IPS-15b (cell line): ENCODE measurements around the gene GAGE12E.
"Not testable (repeated sequence)": the region's sequence is repeated elsewhere in the genome, so short reads cannot be mapped to it uniquely, and the experiment has no call there.

Source experiments
- H3K27me3 ChIP-seq: one replicate; pipeline ENCODE4 v1.6.1; 2013; ENCODE audit warnings: low read length; ENCODE audit not compliant: control insufficient read depth, insufficient read depth
- H3K36me3 ChIP-seq: one replicate; pipeline ENCODE4 v1.6.1; 2013; ENCODE audit warnings: low read length; ENCODE audit not compliant: control insufficient read depth, insufficient read depth
- H3K4me1 ChIP-seq: one replicate; pipeline ENCODE4 v1.6.1; 2013; ENCODE audit warnings: mild to moderate bottlenecking, low read length; ENCODE audit not compliant: control insufficient read depth, insufficient read depth
- H3K4me3 ChIP-seq: one replicate; pipeline ENCODE4 v1.5.1; 2013; ENCODE audit warnings: low read depth, low read length
- H3K9ac ChIP-seq: one replicate; pipeline ENCODE4 v1.6.1; 2013; ENCODE audit warnings: low read depth, mild to moderate bottlenecking, low read length
- H3K9me3 ChIP-seq: one replicate; pipeline ENCODE4 v1.6.1; 2013; ENCODE audit warnings: mild to moderate bottlenecking, low read length; ENCODE audit not compliant: control insufficient read depth, insufficient read depth

The GAGE12E gene, protein sequence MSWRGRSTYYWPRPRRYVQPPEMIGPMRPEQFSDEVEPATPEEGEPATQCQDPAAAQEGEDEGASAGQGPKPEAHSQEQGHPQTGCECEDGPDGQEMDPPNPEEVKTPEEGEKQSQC

GRCh38 chrX:49550989-49551388 lies at the start of gene GAGE12E:
GAGE12E (plus strand) TSS chrX:49551289; CDS start chrX:49552444, 1,155 bp downstream.
- H3K4me3 ChIP-seq, H3K4me1 ChIP-seq, H3K9me3 ChIP-seq, H3K9ac ChIP-seq, H3K36me3 ChIP-seq, H3K27me3 ChIP-seq: not testable (repeated sequence)

DNA sequence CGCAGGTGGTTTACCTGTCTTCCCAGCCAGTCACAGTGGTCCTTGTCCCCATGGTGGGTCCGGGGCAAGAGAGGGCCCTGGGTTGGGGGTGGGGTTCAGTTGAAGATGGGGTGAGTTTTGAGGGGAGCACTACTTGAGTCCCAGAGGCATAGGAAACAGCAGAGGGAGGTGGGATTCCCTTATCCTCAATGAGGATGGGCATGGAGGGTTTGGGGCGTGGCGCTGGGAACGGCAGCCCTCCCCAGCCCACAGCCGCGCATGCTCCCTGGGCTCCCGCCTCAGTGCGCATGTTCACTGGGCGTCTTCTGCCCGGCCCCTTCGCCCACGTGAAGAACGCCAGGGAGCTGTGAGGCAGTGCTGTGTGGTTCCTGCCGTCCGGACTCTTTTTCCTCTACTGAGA lies 19.2 kb upstream of the GAGE12E start, which contains the start of gene GAGE12C:
GAGE12C (plus strand) TSS at position 301 of the 400 bp plus-strand sequence. CDS start 1,155 bp downstream, outside the sequence.
- not testable (repeated sequence) for H3K4me1 ChIP-seq, H3K27me3 ChIP-seq, H3K9me3 ChIP-seq, H3K4me3 ChIP-seq, H3K9ac ChIP-seq, H3K36me3 ChIP-seq

DNA sequence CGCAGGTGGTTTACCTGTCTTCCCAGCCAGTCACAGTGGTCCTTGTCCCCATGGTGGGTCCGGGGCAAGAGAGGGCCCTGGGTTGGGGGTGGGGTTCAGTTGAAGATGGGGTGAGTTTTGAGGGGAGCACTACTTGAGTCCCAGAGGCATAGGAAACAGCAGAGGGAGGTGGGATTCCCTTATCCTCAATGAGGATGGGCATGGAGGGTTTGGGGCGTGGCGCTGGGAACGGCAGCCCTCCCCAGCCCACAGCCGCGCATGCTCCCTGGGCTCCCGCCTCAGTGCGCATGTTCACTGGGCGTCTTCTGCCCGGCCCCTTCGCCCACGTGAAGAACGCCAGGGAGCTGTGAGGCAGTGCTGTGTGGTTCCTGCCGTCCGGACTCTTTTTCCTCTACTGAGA lies 9.7 kb upstream of the GAGE12E start, which contains the start of gene GAGE12D:
GAGE12D (plus strand) TSS at position 301 of the 400 bp plus-strand sequence. CDS start 1,155 bp downstream, outside the sequence.
- H3K4me1 ChIP-seq, H3K9ac ChIP-seq, H3K27me3 ChIP-seq, H3K36me3 ChIP-seq, H3K9me3 ChIP-seq, H3K4me3 ChIP-seq: not testable (repeated sequence)

DNA sequence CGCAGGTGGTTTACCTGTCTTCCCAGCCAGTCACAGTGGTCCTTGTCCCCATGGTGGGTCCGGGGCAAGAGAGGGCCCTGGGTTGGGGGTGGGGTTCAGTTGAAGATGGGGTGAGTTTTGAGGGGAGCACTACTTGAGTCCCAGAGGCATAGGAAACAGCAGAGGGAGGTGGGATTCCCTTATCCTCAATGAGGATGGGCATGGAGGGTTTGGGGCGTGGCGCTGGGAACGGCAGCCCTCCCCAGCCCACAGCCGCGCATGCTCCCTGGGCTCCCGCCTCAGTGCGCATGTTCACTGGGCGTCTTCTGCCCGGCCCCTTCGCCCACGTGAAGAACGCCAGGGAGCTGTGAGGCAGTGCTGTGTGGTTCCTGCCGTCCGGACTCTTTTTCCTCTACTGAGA lies 9.5 kb downstream of the GAGE12E start, which contains the start of gene GAGE12F:
GAGE12F (plus strand) TSS at position 301 of the 400 bp plus-strand sequence. CDS start 1,155 bp downstream, outside the sequence.
- H3K9ac ChIP-seq, H3K4me1 ChIP-seq, H3K9me3 ChIP-seq, H3K4me3 ChIP-seq, H3K27me3 ChIP-seq, H3K36me3 ChIP-seq: not testable (repeated sequence)

GRCh38 chrX:49568728-49569127 lies 17.6 kb downstream of the GAGE12E start:
- H3K9me3 ChIP-seq, H3K27me3 ChIP-seq, H3K36me3 ChIP-seq, H3K4me1 ChIP-seq, H3K9ac ChIP-seq, H3K4me3 ChIP-seq: not testable (repeated sequence)

DNA sequence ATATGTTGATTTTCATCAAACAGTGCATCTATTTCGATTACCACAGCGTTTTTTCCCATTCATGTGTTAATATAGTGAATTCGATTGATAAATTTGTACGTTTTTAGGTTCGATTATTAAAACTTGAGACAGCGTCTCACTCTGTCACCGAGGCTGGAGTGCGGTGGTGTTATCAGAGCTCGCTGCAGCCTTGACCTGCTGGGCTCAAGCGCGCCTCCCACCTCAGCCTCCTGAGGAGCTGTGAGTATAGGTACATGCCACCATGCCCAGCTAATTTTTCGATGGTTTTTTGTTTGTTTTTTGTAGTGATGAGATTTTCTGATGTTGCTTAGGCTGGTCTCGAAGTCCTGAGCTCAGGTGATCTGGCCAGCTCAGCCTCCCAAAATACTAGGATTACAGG lies 18.1 kb downstream of the GAGE12E start:
- not testable (repeated sequence) for H3K9me3 ChIP-seq, H3K9ac ChIP-seq, H3K4me1 ChIP-seq, H3K36me3 ChIP-seq, H3K4me3 ChIP-seq, H3K27me3 ChIP-seq

- H3K27me3 ChIP-seq, H3K4me3 ChIP-seq, H3K9ac ChIP-seq, H3K36me3 ChIP-seq, H3K9me3 ChIP-seq, H3K4me1 ChIP-seq: not testable (repeated sequence)
Measured at GRCh38 chrX:49570100-49570499, 19.0 kb downstream of the GAGE12E start, which contains the start of gene GAGE12G. GAGE12G (plus strand) TSS chrX:49570400; CDS start chrX:49571555, 1,155 bp downstream.

GRCh38 chrX:49579649-49580048 lies 28.6 kb downstream of the GAGE12E start, which contains the start of gene GAGE12H:
GAGE12H (plus strand) TSS chrX:49579949; CDS start chrX:49581104, 1,155 bp downstream.
- not testable (repeated sequence) for H3K9ac ChIP-seq, H3K9me3 ChIP-seq, H3K4me1 ChIP-seq, H3K4me3 ChIP-seq, H3K27me3 ChIP-seq, H3K36me3 ChIP-seq

DNA sequence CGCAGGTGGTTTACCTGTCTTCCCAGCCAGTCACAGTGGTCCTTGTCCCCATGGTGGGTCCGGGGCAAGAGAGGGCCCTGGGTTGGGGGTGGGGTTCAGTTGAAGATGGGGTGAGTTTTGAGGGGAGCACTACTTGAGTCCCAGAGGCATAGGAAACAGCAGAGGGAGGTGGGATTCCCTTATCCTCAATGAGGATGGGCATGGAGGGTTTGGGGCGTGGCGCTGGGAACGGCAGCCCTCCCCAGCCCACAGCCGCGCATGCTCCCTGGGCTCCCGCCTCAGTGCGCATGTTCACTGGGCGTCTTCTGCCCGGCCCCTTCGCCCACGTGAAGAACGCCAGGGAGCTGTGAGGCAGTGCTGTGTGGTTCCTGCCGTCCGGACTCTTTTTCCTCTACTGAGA lies 38.1 kb downstream of the GAGE12E start, which contains the start of gene GAGE2A:
GAGE2A (plus strand) TSS at position 301 of the 400 bp plus-strand sequence. CDS start 1,155 bp downstream, outside the sequence.
- not testable (repeated sequence) for H3K9me3 ChIP-seq, H3K4me3 ChIP-seq, H3K36me3 ChIP-seq, H3K9ac ChIP-seq, H3K27me3 ChIP-seq, H3K4me1 ChIP-seq

GRCh38 chrX:49589769-49590478 lies 38.8 kb downstream of the GAGE12E start:
- not testable (repeated sequence) for H3K36me3 ChIP-seq, H3K9me3 ChIP-seq, H3K4me3 ChIP-seq, H3K27me3 ChIP-seq, H3K9ac ChIP-seq, H3K4me1 ChIP-seq

- not testable (repeated sequence) for H3K36me3 ChIP-seq, H3K27me3 ChIP-seq, H3K4me1 ChIP-seq, H3K9ac ChIP-seq, H3K9me3 ChIP-seq, H3K4me3 ChIP-seq
Measured at GRCh38 chrX:49590488-49590887, 39.4 kb downstream of the GAGE12E start.

GRCh38 chrX:49598720-49599119 lies 47.6 kb downstream of the GAGE12E start, which contains the start of gene GAGE1:
GAGE1 (plus strand) TSS chrX:49599020; CDS start chrX:49600175, 1,155 bp downstream.
- not testable (repeated sequence) for H3K4me1 ChIP-seq, H3K27me3 ChIP-seq, H3K9ac ChIP-seq, H3K36me3 ChIP-seq, H3K9me3 ChIP-seq, H3K4me3 ChIP-seq
